ENCODE data around the gene DYNC2LI1. TPM values are rescaled to one million over a fixed set of nuclear protein-coding genes. Genes with fewer than 3 reads are reported as not detected.

Gene DYNC2LI1
- total RNA-seq, 6 experiments from 2014 or later = 8.4 to 12.3 (median 10.0) TPM

DNA sequence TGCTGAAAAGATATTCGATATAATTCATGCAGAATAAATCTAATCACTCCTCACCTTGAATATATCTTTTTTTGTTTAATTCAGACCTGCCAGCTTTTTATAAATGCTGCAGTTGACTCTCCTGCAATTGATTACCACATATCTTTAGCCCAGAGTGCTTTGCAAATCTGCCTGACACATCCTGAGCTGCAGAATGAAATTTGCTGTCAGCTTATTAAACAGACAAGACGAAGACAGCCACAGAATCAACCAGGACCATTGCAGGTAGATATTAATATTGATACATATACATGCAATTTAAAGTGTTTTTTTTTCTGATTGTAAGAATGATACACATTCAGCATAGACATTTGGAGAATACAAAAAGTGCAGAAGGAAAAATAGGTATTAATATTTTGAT is 35.6 kb upstream of the DYNC2LI1 start:
- no peaks in the 10 kb centered on the region for H3K36me3 Mint-ChIP-seq (ENCODE audit: low read depth)
- H3K4me1 Mint-ChIP-seq (ENCODE audit: low read depth) = peaks cover 25% of the 10 kb centered on the region
- TF ChIP-seq CTCF (IDR thresholded peaks at IDR 0.05) = no peak
- H3K4me3 Mint-ChIP-seq = peak overlapping the region; percentile 58; the same call in 1 of the 2 replicates
- H3K27ac Mint-ChIP-seq = peak overlapping the region; percentile 82; the same call in 1 of the 2 replicates
- H3K9me3 Mint-ChIP-seq = no peaks in the 10 kb centered on the region
- no peaks in the 10 kb centered on the region for H3K27me3 Mint-ChIP-seq (ENCODE audit: insufficient read depth)
- no peak for DNase-seq

- peaks cover 26% of the 10 kb centered on the region for H3K4me1 Mint-ChIP-seq (ENCODE audit: low read depth)
- H3K4me3 Mint-ChIP-seq = no peak overlapping the region
- H3K27ac Mint-ChIP-seq = no peak overlapping the region
- TF ChIP-seq CTCF (IDR thresholded peaks at IDR 0.05) = no peak
- no peak for DNase-seq
- no peaks in the 10 kb centered on the region for H3K9me3 Mint-ChIP-seq
- no peaks in the 10 kb centered on the region for H3K27me3 Mint-ChIP-seq (ENCODE audit: insufficient read depth)
- H3K36me3 Mint-ChIP-seq (ENCODE audit: low read depth) = no peaks in the 10 kb centered on the region
These were observed 30.1 kb upstream of the DYNC2LI1 start for GRCh38 chr2:43743706-43744105.

GRCh38 chr2:43745457-43745856 is 28.4 kb upstream of the DYNC2LI1 start:
- peak; percentile 66 for DNase-seq
- Mint-ChIP-seq H3K9me3 (no peaks in the 10 kb centered on the region), H3K4me1 (ENCODE audit: low read depth) (peaks cover 26% of the 10 kb centered on the region), H3K27ac (peak overlapping the region; percentile 29; the same call in 1 of the 2 replicates), H3K27me3 (ENCODE audit: insufficient read depth) (no peaks in the 10 kb centered on the region), H3K36me3 (ENCODE audit: low read depth) (no peaks in the 10 kb centered on the region), H3K4me3 (no peak overlapping the region)
- no peak for TF ChIP-seq CTCF (IDR thresholded peaks at IDR 0.05)

DNA sequence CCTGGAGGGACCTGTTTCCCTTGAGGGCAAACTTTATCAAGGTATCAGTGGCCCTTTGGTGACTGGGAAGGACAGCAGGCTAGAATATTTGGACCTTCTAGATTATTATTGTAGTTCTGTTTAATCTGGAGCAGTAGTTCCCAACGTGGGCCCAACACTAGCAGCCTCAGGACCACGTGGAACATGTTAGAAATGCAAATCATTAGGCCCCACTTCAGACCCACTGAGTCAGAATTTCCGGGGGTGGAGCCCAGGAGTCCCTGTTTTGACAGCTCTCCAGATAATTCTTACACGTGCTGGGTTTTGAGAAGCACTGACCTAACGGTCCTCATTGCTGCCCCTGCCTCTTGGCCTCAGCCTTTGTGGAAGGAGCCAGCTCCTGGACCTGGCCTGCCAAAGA is 25.5 kb upstream of the DYNC2LI1 start:
- H3K4me1 Mint-ChIP-seq (ENCODE audit: low read depth) = peaks cover 26% of the 10 kb centered on the region
- H3K36me3 Mint-ChIP-seq (ENCODE audit: low read depth) = no peaks in the 10 kb centered on the region
- no peak overlapping the region for H3K4me3 Mint-ChIP-seq
- peaks cover 10% of the 10 kb centered on the region for H3K27me3 Mint-ChIP-seq (ENCODE audit: insufficient read depth)
- H3K27ac Mint-ChIP-seq = no peak overlapping the region
- TF ChIP-seq CTCF (IDR thresholded peaks at IDR 0.05) = no peak
- no peaks in the 10 kb centered on the region for H3K9me3 Mint-ChIP-seq
- DNase-seq = no peak

- Mint-ChIP-seq H3K36me3 (ENCODE audit: low read depth) (no peaks in the 10 kb centered on the region), H3K4me3 (no peak overlapping the region), H3K27ac (no peak overlapping the region), H3K27me3 (ENCODE audit: insufficient read depth) (peaks cover 10% of the 10 kb centered on the region), H3K9me3 (no peaks in the 10 kb centered on the region), H3K4me1 (ENCODE audit: low read depth) (peaks cover 13% of the 10 kb centered on the region)
- TF ChIP-seq CTCF (IDR thresholded peaks at IDR 0.05) = no peak
- DNase-seq = no peak
These were observed 24.3 kb upstream of the DYNC2LI1 start for GRCh38 chr2:43749583-43749982.

DNA sequence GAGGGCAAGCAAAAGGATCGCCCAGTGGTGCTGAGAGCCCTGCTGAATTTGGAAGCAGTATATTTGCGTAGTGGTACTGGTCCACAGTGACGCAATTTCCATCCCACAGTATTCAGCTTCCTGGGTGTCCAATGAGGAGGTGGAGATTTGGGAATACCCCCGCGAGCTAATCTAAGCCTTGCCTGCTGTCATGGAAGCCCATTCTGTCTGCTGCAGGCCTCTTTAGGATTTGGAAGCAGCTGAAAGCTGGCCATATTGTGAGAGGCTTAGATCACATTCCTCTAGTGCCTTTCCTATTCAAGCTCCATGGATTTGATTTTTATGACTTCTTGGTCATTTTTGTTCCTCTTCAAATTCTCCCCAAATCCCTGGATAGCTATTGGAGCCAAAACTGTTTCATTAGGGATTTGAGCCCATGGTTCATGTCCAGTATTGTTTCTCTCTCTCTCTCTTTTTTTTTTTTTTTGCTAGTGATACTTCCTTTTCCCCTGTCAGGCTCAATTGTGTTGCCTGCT is 22.3 kb upstream of the DYNC2LI1 start:
- H3K36me3 Mint-ChIP-seq (ENCODE audit: low read depth) = no peaks in the 10 kb centered on the region
- TF ChIP-seq CTCF (IDR thresholded peaks at IDR 0.05) = no peak
- no peaks in the 10 kb centered on the region for H3K4me1 Mint-ChIP-seq (ENCODE audit: low read depth)
- DNase-seq = no peak
- peaks cover 13% of the 10 kb centered on the region for H3K27me3 Mint-ChIP-seq (ENCODE audit: insufficient read depth)
- no peaks in the 10 kb centered on the region for H3K9me3 Mint-ChIP-seq
- H3K4me3 Mint-ChIP-seq = no peak overlapping the region
- H3K27ac Mint-ChIP-seq = no peak overlapping the region

All from HFFc6 (cell line).